Left renal cortex interstitium (tissue), 4 donors: ENCODE data around the gene ALG9. TPM values are rescaled to one million over a fixed set of nuclear protein-coding genes. Genes with fewer than 3 reads are reported as not detected.
"Not testable (repeated sequence)": the region's sequence is repeated elsewhere in the genome, so short reads cannot be mapped to it uniquely, and the experiment has no call there.

ENCODE experiments used
- DNase-seq, 4 donors: peaks; one replicate each; pipeline ENCODE4 v3.0.0-alpha.2; 2013; ENCODE audit warnings: low read depth in 4 of 4, low spot score in 2 of 4, missing footprints in 1 of 4
- polyA plus RNA-seq, 4 donors: library from polyadenylated mRNA; unstranded; fragments of 120-200 nt; gene quantifications; one replicate each; pipeline ENCODE4 v1.2.1, GENCODE V29; 2013; ENCODE audit not compliant: insufficient read length in 4 of 4

The ALG9 gene
- polyA plus RNA-seq, 4 donors = 38.2 to 47.6 (median 42.6) TPM

- DNase-seq = no peak
Measured at GRCh38 chr11:111798279-111798678, 73.1 kb downstream of the ALG9 start.

DNA sequence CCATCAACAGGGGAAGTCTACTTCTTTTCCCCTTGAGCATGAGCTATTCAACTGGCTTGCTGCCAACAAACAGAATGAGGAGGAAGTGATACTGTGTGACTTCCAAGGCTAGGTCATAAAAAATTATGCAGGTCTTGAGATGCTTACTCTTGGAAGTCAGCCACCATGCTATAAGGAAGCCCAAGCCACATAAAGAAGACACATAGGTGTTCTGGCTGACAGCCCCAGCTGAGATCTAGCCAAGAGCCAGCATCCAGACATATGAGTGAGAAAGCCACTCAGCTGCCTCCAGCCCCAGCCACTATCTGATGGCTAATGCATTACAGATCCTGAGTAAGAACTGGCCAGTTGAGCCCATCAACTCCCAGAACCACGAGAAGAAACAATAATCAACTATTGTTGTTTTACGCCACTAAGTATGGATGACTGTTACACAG is 74.2 kb downstream of the ALG9 start:
- no peak for DNase-seq

- DNase-seq = no peak
Measured at GRCh38 chr11:111796696-111797095, 74.7 kb downstream of the ALG9 start.

GRCh38 chr11:111795334-111795985 is 75.9 kb downstream of the ALG9 start:
- DNase-seq = no peak

- DNase-seq = peak in 1 of 4 donors; percentile 13
Measured at GRCh38 chr11:111793863-111794262, 77.5 kb downstream of the ALG9 start.

GRCh38 chr11:111792955-111793500 is 78.4 kb downstream of the ALG9 start:
- DNase-seq = no peak

DNA sequence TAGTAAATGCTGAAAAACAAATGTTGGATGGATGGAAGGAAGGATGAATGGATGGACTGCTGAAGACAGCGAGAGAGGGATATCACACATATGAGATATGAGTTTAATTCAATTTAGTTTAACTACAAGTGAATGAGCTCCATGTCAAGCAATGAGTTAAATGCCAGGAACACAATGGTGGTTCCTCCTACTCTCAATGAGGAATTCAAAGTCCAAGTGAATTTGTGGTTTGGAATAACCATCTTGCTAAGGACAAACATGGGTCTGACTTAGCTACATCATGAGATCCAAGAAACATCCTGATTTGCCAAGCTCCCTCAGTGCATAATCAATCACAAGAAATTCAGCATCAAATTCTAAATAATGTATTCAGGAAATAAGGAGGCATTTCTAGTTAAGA is 79.1 kb downstream of the ALG9 start:
- DNase-seq = no peak

DNA sequence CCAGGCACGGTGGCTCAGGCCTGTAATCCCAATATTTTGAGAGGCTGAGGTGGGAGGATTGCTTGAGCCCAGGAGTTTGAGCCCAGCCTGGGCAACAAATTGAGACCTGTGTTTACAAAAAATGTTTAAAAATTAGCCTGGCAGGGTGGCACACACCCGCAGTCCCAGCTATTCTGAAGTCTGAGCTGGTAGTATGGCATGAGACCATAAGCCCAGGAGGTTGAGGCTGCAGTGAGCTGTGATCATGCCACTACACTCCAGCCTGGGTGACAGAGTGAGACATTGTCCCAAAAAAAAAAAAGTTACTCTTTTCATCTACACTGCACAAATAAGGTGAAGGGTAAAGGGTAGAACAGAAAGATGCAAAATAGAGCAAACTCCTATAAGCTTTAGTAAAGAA is 82.9 kb downstream of the ALG9 start:
- DNase-seq = no peak

DNA sequence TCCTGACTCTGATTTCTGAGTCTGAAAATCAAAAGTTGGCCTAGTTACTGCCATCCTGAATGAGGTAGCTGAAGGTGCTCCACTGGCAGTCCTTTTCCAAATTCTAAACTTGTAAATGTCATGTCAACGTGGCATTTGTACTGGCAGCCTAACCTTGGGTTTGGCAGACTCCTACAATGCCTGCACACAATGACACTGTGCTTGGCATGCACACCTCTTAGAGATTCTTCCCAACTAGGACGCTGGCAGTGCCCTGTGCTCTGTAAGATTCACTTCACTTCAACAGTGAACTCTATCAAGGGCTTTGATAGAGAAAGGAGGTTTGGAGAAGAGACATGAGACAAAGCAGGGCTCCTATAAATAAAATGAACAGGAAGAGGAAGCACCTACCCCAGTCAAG is 83.3 kb downstream of the ALG9 start:
- DNase-seq = no peak

DNA sequence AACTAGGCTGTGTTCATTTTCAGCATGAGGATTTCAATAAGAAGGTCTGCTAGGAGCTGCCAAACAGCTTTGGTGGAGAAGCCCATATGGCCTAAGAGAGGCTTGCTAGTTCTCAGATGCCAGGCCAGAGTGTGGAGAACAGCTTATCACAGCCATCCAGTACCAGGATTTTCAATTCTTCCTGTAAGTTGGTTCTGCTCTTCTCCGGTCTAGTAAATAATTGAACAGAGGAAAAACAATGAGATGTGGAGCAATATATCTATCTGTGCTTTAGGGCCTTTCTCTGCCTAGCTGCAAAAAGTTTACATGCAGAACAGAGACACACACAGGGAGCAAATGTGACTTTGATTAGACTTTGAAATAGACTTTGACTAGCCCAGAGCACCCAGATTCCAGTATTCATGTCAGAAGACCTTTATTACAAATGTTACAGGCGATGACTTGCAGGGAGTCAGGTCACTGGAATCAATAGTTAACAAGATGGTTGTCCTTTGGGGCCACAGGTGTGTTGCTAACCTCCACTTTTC is 85.4 kb downstream of the ALG9 start:
- DNase-seq = no peak

- no peak for DNase-seq
Measured at GRCh38 chr11:111785076-111785475, 86.3 kb downstream of the ALG9 start.

- DNase-seq = not testable (repeated sequence)
Measured at GRCh38 chr11:111784311-111784710, 87.1 kb downstream of the ALG9 start.

- no peak for DNase-seq
Measured at GRCh38 chr11:111782109-111782741, 89.2 kb downstream of the ALG9 start.

GRCh38 chr11:111779118-111779517 is 92.3 kb downstream of the ALG9 start:
- DNase-seq = no peak

DNA sequence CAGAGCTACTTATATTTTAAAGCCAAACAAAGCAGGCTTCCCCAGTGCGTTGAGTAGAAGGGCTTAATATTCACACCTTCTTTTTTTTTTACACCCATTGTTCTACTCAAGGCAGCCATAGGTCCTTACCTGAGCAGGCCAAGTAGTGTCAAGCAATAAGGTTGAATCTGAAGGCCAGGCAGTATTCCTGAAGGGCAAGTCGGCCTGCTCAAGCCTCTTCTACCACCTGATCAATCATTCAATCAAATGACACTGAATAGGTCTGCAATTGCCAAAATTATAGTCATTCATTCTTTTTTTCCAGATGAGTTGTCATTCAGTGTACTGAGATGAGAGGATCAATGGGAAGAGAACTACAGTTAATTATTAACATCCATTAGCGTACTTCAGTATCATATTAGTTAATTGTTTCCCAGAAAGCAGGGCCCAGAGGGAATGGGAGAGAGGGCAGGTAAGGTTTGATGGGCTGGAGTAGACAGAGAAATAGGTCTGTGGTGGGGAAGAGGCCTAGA is 93.3 kb downstream of the ALG9 start:
- no peak for DNase-seq

GRCh38 chr11:111777094-111778046 is 94.0 kb downstream of the ALG9 start:
- no peak for DNase-seq

DNA sequence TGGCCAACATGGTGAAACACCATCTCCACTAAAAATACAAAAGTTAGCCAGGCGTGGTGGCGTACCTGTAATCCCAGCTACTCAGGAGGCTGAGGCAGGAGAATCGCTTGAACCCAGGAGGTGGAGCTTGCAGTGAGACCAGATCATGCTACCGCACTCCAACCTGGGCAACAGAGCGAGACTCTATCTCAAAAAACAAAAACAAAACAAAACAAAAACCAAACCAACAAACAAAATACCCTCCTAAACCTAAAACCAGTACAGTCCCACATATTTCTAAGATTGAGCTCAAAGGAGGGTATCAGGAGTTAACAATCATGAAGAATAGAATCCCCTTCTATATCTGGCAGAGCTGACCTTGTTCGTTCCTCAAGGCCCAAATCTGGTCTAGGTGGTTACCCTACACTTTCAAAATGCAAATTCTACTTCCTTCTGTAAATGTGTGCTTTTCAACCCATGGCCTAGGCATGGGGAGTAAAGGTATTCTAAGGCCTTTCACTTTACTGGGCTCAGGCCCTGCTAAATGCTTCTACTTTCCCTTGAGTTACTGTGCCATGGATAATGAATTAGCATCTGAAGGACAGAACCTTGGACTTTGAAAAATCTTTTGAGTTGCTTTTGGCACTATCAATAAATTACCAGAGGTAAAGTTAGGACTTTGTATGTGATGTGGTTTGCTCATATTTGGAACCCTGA is 94.8 kb downstream of the ALG9 start:
- no peak for DNase-seq

DNA sequence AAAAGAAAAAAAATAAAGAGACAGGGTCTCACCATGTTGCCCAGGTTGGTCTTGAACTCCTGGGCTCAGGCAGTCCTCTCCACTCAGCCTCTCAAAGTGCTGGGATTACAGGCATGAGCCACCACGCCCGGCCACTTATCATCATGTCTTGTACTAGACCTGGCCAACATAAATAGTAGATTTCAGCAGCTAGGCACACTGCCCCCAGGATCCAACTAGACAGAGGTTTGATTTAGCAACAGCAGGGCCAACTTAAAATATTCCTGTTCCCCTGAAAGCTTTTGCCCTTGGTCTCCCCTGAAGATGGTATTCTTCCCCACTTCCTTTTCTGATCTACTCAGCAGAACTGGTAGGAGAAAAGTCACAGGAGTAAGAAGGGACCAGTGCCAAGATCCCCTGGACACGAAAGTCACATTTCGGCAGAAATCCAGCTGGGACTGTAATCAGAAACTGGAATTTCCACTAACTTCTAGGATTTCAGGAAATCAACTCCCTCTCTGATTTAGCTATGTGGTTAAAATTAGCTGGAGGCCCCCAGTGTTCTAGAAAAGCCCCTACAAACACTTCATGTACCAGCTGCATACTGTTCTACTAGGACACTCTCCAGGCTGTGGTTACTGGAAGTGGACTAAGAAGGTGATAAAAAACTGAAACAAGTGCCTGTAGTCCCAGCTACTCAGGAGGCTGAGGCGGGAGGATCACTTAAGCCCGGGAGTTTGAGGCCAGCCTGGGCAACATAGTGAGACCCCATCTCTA is 96.2 kb downstream of the ALG9 start:
- no peak for DNase-seq

- DNase-seq = no peak
Measured at GRCh38 chr11:111772535-111772934, 98.8 kb downstream of the ALG9 start.
